Stimulated activated CD8-positive, alpha-beta memory T cell treated with anti-CD3 and anti-CD28 coated beads, Interleukin-4, amount 100 ng/mL, for 48 hours (primary cell): ENCODE data around the gene RAD51B.

ENCODE experiments used
- DNase-seq: peaks from one replicate; pipeline ENCODE4 v3.0.0-alpha.2; 2020

Gene RAD51B

GRCh38 chr14:67837011-67837624 is 17.5 kb downstream of the RAD51B start:
- DNase-seq = peak; percentile 59

DNA sequence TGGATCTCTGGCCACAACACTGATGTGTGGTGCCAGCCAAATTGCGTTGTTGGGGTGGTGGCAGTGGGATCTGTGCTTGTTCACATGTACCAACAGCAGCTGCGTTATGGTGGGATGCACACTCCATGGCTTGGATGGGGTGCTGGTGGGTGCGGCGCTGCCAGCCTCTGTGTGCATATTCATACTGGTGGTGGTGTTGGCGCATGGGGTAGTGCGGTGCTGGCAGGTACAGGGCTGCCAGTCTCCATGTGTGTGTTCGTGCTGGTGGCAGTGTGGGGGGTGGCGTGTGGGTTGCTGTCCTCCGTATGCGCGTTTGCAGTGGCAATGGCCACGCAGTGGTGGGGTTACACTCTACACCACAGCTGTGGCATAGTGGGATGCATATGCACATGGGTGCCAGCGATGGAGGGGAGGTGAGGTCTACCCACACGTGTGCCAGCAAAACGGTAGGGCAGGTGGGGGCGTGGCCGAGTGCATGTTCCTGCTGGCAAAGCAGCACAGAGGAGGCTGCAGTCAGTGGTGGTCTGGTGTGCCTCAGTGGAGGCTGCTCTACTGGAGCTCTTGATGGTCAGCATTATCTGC is 26.5 kb downstream of the RAD51B start:
- no peak for DNase-seq

- no peak for DNase-seq
Observed at GRCh38 chr14:67850066-67850830, 30.7 kb downstream of the RAD51B start.

DNA sequence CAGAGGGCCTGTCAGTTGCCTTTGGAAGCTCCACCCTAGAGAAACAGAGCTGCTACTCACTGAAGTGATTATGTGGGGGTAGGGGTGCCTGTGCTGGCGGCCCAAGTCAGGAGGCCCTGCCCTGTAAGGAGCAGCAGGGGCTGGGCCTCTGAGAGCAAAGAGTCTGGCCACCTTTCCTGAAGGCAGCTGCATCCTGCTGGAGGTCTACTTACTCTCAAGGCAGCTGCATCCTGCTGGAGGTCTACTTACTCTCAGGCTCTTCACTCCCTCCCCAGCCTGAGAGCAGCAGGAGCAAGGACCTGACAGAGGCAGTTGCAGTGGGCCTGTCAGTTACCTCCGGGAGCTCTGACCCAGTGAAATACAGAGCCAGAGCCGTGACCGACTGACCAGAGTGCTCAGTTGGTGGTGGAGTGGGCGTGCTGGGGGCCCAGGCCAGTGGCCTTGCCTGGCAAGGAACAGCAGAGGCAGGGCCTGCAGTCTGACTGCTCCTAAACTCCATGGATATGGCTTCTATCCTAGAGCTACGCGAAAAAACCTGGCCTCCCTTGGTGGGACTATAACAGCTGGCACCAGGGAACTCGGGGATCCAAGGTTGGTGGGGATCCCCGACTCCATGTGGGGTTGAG is 32.3 kb downstream of the RAD51B start:
- no peak for DNase-seq

- DNase-seq = no peak
Observed at GRCh38 chr14:67852926-67853604, 33.5 kb downstream of the RAD51B start.

DNA sequence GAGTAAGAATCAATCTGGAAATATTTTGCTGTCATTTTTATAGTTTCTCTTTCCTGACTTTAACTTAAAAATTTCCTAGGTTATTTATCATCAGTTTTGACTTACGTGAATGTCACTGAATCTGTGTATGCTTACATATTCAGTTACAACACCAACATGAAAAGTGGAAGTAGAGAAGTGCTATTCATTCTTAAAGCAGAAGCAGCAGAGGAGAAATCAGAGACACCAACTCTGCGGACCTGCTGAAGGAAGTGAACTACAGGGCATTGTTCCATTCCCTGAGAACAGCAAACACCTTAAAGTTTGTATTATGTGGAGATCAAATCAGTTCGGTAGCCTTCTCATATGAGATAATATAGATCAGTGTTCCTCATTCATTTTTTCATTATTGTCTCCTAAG is 34.1 kb downstream of the RAD51B start:
- no peak for DNase-seq

GRCh38 chr14:67856827-67857226 is 37.2 kb downstream of the RAD51B start:
- DNase-seq = no peak

GRCh38 chr14:67857778-67858350 is 38.3 kb downstream of the RAD51B start:
- DNase-seq = no peak

DNA sequence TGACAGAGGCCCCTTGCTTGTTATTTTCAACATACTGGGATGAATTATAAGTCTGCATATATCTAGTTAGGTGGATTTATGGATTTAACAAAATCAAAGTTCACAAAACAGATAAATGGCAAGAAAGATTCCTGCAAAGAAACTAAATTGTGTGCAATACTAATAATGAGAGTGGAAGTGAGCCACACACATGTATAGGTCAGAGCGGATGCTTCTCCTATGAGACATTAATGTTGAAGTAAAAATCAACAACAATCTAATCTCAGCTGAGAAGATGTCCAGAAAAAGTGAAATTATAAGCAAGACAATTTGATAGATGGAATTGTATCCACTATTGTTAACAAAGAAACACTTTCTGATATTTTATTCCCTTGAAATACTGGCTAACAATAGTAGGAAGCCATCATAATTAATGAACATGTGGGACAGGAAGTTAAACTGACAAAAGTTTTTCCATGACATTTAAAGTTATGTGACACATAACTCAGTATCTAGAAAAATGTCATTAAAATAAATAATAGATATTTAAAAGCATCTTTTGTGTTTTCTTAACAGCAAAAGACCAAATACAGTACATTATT is 39.7 kb downstream of the RAD51B start:
- no peak for DNase-seq

DNA sequence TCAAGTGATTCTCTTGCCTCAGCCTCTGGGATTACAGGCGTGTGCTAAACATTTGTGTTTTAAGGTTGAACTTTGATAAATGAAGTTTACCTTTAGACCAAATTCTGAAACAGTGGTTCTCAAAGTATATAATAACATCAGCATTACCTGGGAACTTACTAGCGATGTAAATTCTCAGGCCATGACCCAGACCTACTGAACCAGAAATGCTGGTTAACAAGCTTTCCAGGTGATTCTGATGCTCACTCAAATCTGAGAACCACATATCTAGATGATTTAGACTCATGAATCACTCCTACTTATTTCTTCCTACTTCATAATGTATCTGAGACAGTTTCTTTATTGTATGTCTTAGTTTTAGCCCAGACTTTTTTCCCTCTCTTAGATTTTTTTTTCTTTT is 43.6 kb downstream of the RAD51B start:
- no peak for DNase-seq

- DNase-seq = no peak
Observed at GRCh38 chr14:67875175-67876006, 55.8 kb downstream of the RAD51B start.

DNA sequence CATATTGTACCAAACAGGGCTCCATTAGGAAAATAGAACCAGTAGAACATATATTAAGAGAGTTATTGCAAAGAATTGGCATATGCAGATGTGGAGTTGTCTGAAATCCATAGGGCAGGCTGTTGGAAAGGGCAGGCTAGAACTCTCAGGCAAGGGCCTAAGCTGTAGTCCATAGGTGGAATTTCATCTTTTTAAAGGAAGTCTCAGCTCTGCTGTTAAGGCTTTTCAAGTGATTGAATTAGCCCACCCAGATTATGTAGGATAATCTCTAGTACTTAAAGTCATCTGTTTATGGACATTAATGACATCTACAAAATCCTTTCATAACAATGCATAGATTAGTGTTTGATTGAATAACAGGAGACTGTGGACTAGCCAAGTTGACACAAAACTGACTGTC is 59.4 kb downstream of the RAD51B start:
- DNase-seq = no peak

DNA sequence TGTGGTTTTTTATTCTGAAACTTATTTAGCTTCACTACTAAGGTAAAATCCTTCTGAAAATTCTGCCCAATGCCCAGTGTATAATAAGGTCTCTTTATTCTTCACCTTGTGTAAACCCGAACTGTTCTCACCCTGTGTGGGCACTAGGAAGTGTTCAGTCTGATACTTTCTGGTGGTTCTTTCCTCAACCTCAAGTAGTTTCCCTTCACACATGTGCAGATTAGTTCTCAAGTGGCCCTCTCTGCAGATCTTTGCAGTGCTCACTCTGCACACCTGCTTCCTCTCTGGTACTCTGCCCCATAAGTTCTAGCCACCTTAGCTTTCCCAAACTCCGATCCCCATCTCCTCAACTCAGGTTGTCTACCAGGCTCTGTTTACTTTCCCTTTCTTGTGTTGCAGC is 61.6 kb downstream of the RAD51B start:
- no peak for DNase-seq

DNA sequence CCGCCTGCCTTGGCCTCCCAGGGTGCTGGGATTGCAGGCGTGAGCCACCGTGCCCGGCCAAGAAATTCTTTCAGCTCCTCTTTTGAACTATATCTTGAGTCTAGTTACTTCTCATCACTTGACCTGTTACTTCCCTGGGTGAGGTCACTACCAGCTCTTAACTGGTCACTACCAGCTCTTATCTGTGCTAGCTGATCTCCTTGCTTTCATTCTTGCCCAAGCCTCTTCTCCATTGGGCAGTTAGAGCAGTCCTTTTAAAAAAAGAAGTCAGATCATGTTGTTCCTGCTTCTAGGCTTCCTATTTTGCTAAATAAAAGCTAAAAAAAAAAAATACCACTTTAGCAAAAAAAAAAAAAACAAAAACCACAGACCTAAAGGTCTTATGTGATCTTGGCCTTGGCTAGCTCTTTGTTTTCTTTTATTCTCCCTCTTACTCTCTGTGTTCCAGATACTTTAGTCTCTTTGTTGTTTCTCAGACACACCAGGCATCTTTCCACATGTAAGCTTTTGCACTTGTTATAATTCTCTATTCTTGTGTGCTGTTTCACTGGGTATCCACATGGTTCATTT is 63.5 kb downstream of the RAD51B start:
- DNase-seq = no peak

GRCh38 chr14:67883717-67884116 is 64.1 kb downstream of the RAD51B start:
- no peak for DNase-seq

GRCh38 chr14:67886191-67886590 is 66.6 kb downstream of the RAD51B start:
- no peak for DNase-seq

DNA sequence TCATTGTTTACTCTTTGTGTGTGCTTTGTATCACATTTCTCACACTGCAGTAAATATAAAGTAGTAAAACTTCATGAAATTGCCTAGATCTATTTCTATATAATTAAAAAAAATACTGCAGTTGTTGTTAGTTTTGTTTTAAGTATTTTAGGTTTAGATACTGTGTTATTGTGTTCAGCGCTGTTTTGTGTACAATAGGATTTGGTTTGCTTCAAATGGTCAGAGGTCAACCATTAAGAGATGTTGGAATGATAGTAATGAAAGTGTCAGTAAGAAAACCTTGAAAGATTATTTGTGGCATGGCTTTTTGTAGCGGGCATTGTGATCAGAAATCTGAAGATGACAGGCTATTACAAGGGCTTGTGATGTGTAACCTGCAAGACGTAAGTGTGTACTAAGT is 67.9 kb downstream of the RAD51B start:
- no peak for DNase-seq

DNA sequence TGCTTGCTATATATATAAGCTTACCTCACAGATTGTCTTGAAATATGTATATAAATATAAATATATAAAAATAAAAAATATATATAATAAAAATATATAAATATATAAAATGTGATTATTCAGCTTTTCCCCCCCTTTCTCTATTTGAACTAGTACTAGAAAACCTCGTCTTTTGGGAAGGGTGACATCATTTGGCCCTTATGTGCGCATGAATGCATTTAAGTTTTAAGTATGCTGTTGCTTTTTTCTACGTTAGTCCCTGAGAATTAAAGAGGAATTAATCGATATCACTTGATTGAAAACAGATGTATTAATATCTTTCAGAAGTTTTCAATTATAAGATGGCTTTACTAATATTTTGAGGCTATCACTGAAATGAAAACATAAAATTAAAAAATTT is 69.9 kb downstream of the RAD51B start:
- no peak for DNase-seq

GRCh38 chr14:67892466-67893100 is 73.0 kb downstream of the RAD51B start:
- no peak for DNase-seq

DNA sequence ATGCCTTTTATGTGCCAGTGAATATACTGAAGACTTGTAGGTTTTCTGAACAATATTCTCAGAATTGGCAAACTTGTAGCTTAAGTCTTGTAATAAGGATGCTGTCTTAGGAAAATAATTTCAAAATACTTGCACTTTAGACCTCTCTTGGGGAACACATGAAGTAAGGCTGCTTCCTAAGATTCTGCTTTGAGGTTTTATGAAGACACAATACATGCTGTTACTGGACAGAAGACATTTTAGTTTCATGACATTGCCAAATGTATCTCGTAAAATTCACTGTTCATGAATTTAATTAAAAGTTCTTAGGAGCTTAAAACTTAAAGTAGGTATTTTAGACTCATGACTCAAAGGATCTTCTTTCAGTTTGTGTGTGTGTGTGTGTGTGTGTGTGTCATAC is 80.7 kb downstream of the RAD51B start:
- no peak for DNase-seq
